NT2/D1 (cell line): ENCODE results near the gene UNK.

Source experiments
- YY1 ChIP-seq: IDR thresholded peaks from 2 replicates; pipeline ENCODE4 v1.6.1; 2011; ENCODE audit not compliant: insufficient read length, insufficient read depth
- ZNF274 ChIP-seq: IDR thresholded peaks from 2 replicates; pipeline ENCODE4 v1.6.1; 2011; ENCODE audit warnings: mild to moderate bottlenecking, low read depth, low read length

DNA sequence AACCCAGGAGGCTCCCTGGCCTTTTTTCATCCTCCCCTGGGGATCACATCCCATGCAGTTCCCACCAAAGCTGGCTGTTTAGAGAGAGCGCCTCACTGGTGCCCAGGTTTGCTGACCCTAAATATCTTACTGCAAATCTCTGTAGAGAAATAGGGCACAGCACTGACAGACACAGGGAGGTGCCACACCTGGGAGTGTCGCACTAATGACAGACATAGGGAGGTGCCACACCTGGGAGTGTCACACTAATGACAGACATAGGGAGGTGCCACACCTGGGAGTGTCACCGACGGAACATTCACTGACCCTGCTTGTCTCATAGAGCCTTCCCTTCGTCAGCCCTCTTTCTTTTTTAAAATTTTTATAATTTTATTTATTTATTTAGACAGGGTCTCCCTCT lies 25.6 kb downstream of the UNK start:
- TF ChIP-seq YY1 (no peak), ZNF274 (no peak)
